B cell (primary cell): ENCODE measurements around the gene GGCT.

Source experiments
- EZH2 ChIP-seq: IDR thresholded peaks from 2 replicates; pipeline ENCODE4 v1.6.1; 2012; ENCODE audit warnings: borderline replicate concordance, low read depth, mild to moderate bottlenecking, moderate library complexity, low read length; ENCODE audit not compliant: insufficient read depth, poor library complexity, severe bottlenecking
- TF ChIP-seq, protein P1 (sequence below): fragments of 200-600 bp; IDR thresholded peaks from one replicate; pipeline ENCODE4 v1.8.0; 2022; ENCODE audit warnings: antibody characterized with exemption, mild to moderate bottlenecking

DNA sequence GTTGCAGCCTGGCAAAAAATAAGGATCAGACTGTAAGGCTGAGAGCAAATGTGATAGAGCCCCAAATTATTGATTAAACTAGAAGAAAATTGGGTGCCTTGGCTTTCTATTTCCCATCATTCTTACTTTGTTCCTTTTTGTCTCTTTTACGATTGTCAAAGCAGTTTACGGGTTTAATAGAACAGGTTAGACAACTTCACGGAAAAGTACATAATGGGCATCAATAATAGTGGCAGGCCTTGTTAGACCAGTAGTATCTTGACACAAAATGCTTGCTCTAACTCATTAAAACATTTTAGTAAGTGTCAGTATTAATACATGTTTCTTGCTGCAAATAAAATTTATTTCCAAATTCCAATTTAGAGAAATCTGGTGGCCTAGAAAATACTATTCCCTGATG lies 14.5 kb upstream of the GGCT start:
- TF ChIP-seq EZH2 = no peak
- TF ChIP-seq, protein P1, sequence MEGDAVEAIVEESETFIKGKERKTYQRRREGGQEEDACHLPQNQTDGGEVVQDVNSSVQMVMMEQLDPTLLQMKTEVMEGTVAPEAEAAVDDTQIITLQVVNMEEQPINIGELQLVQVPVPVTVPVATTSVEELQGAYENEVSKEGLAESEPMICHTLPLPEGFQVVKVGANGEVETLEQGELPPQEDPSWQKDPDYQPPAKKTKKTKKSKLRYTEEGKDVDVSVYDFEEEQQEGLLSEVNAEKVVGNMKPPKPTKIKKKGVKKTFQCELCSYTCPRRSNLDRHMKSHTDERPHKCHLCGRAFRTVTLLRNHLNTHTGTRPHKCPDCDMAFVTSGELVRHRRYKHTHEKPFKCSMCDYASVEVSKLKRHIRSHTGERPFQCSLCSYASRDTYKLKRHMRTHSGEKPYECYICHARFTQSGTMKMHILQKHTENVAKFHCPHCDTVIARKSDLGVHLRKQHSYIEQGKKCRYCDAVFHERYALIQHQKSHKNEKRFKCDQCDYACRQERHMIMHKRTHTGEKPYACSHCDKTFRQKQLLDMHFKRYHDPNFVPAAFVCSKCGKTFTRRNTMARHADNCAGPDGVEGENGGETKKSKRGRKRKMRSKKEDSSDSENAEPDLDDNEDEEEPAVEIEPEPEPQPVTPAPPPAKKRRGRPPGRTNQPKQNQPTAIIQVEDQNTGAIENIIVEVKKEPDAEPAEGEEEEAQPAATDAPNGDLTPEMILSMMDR = no peak
